LoVo (cell line): ENCODE data around the gene GPHA2.
A peak's percentile ranks its signal among the peaks of the same experiment; 100 is the strongest.

ENCODE experiments used
- DNase-seq: peaks from one replicate; pipeline ENCODE4 v3.0.0-alpha.2; 2016; ENCODE audit warnings: low spot score

Gene GPHA2

DNA sequence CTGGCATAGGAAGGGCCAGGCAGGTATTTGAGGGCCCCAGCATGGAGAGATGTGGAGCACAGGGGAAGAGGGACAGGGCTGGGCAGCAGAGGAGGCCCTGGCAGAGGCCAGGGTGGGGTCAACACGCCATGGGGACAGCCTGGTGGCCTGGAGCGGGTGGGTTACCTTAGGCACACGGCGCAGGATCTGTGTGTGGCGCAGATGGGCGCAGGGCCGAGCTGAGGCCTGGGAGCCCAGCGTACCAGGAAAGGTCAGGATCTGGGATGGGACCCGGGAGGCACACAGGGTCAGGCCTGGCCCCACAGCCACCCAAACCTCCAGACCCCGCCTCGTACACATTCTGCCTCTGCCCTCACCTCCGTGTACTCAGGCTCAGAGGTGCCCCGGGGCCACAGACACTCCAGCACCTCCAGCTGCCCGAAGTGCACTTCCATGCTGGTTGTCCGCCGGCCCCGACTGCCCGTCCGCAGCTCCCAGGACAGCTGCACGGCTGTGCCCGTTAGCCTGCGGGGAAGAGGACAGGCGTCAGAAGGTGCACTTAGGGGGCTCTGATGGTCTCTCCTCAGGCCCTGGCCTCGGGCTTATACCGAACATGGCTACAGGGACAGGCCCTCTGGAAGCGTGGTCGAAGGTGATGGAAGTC, 25.1 kb downstream of the GPHA2 start:
- DNase-seq = no peak

DNA sequence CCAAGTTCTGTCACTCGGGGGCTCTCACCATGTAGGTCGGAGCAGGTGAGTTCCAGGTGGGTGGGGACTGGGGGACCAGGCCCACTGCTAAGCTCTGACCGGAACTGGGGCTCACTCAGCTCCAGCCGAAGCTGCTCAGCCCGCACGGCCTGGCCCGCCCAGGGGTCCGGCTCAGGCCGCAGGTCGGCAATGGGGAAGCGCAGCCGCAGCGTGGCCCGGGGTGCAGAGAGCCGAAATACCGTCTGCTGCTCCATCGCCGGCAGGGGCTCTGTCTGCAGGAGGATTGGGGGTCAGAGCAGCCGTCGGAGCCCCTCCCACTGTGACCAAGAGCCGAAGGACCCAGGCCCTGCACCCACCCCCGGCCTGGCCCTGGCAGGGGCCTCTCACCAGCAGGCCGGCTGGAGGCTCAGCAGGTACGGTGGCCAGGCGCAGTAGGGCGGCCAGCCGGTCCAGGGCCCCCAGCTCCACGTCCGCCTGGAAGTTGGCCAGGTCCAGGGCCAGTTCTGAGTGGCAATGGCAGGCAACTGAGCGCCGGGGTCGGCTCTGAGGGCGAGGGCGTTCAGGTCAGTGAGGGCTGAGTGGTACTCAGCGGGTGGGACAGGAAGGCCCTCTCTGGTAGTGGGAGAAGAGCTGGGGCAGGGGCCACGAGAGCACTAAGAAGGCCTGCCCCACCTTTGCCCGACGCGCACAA, 25.9 kb downstream of the GPHA2 start:
- DNase-seq = no peak

GRCh38 chr11:64908766-64909165, 26.9 kb downstream of the GPHA2 start:
- DNase-seq = no peak

GRCh38 chr11:64906314-64906635, 29.4 kb downstream of the GPHA2 start:
- DNase-seq = no peak

GRCh38 chr11:64905516-64906313, 30.0 kb downstream of the GPHA2 start:
- DNase-seq = no peak

- no peak for DNase-seq
These were observed 32.3 kb downstream of the GPHA2 start for GRCh38 chr11:64903291-64903833.

DNA sequence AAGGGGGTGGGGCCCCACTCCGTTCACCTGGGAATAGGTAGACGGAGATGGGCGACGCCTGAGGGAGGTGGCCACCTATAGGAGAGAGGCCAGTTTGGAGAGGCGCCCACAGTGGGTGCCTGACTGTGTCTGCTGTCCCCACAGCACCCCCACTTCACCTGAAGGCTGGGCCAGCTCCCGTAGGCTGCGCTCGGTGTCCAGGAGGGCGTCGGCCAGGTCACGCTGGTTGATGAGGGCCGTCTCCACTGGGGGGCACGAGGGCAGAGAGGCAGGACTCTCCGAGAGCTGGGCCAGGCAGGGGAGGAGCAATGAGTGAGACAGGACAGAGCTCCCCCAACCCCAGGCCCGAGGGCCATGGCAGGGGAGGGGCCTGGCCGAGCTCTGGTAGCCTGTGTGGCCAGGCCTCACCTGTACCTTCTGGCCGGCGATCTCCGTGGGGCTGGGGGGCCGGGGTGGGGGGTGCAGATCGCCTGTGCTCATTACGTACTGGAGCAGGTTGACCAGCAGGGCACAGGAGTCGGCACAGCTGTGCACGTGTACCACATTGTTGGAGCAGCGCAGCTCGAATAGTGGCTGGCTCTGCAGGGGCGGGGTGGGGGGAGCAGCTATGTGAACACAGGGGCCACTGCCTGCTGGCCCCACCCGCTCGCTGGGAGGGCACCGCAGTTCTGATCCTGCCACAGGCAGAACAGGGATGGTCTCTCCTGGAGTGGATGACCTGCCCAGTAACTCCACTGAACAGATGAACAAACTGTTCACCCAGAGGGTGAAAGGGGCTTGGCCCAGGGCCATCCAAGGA, 33.4 kb downstream of the GPHA2 start:
- DNase-seq = no peak

GRCh38 chr11:64900774-64901173, 34.9 kb downstream of the GPHA2 start:
- DNase-seq = no peak

DNA sequence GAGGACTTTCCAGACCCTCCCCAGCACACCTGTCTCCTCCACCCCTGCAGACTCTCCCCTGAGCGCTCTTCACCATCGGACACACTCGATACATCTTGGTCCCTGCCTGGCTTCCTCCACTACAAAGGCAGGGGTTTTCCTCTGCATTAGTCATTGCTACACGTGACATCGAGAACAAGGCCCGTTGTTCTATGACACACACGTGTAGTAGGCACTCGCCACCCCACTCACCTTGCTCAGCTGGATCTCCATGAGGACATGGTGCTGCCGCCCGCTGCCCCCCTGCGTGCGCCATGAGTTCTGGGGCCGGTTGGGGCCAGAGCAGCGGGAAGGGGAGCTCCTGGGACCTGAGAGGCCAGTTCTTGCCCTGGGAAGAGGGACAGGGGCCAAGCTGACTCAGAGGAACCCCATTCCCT, 35.4 kb downstream of the GPHA2 start:
- no peak for DNase-seq

DNA sequence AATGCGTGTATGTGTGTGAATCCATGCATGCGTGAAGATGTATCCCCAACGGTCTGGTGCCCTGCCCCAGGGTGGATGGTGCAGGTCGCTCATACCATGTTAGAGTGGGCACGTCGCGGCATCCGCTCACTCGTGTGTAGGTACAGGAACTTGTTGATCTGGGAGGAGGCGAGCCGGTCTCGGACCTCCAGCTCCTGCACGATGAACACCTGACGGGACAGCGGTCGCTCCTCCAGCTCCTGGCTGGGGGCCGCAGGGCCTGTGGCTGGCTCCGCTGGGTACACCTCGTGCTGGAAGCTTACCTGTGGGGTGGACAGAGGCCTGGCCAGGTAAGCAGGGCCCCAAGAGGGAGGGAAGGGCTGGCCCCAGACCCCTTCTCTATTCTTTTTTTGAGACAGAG, 37.2 kb downstream of the GPHA2 start:
- no peak for DNase-seq

GRCh38 chr11:64898076-64898445, 37.6 kb downstream of the GPHA2 start:
- no peak for DNase-seq

GRCh38 chr11:64897381-64898075, 38.2 kb downstream of the GPHA2 start:
- no peak for DNase-seq

DNA sequence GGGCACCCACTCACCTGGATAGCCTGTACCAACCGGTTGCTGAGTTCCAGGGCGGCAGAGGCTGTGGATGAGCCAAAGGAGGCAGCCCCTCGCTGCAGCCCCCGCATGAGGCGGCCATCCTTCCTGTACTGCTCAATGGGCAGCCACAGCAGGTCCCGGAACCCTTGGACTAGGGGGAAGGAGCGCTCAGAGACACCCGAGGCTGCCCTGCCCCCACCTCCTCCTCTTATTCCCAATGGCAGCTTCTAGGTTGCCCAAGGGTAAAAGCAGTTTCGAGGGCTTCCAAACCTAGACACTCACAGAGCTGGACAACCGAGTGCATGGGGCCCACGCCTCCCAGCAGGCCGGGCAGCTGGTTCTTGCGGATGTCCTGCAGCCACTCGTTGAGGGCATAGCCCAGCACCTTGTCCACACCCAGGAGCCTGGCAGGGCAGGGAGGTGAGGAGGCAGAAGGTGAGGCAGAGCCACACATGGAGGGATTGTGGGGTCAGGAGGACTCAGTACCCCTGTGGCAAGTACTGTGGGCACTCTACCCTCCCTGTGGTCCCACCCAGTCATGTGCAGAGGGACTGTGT, 39.2 kb downstream of the GPHA2 start:
- DNase-seq = no peak

- DNase-seq = no peak
These were observed 40.8 kb downstream of the GPHA2 start for GRCh38 chr11:64894812-64895452.

- peak; percentile 76 for DNase-seq
These were observed 41.5 kb downstream of the GPHA2 start for GRCh38 chr11:64894070-64894811.

GRCh38 chr11:64893194-64894069, 42.3 kb downstream of the GPHA2 start:
- peak; percentile 90 for DNase-seq

DNA sequence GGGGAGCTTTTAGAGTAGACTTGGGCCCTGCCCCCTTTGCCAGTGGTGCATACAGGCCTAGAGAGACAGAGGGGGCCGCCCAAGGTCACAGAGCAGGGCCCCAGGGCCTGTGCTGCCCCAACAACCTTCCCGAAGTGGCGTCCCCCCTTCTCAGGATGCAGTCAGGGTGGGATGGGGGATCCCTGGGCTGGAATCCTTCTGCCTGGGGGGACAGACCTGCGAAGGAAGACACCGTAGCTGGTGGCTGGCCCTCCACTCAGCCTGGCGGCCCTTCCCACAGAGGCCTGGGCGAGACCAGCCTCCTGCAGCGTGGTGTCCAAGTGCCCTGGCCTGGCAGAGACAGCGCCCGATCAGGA, 42.9 kb downstream of the GPHA2 start:
- no peak for DNase-seq

DNA sequence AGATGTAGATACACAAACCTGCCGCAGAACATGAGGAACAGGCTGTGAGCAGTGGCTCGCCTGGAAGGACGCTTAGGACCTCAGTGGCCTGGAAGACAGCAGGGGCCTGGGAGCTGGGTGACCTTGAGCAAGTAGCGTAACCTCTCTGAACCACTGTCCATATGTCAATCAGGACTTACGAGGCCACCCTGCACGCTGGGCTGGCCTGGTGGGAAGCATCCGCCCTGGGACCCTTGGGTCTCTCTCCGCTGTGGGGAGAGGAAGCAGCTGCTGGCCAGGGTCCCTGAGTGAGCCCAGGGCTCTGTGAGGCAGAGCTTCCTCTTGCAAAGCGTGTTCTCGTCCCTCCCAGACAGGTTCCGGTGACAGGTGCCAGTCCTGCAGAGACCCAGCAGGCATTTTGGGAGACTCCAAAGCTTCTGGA, 43.3 kb downstream of the GPHA2 start:
- DNase-seq = peak; percentile 14

GRCh38 chr11:64891880-64892279, 43.8 kb downstream of the GPHA2 start:
- no peak for DNase-seq
